WTC11 (cell line): Measurements from ENCODE around the gene KHDRBS1. TPM values are rescaled to one million over a fixed set of nuclear protein-coding genes. Genes with fewer than 3 reads are reported as not detected.

ENCODE experiments used
- ATAC-seq: fragments of 200-7000 bp; cut with Tn5 transposase; 2 replicates; pipeline ENCODE4 v1.10.0; 2021; ENCODE audit warnings: mild to moderate bottlenecking, moderate library complexity
- CTCF ChIA-PET: fragments of 300-600 bp; sonication (Branson Sonifier 250); formaldehyde crosslinking; loops from one replicate; lab custom pipeline; 2021; ENCODE audit warnings: antibody characterized with exemption; lab: Charles Lee
- POLR2A ChIA-PET: fragments of 350-600 bp; sonication (Branson Sonifier 250); formaldehyde crosslinking; loops from one replicate; lab custom pipeline; 2021; ENCODE audit warnings: antibody characterized with exemption; lab: Charles Lee
- DNase-seq: peaks from one replicate; pipeline ENCODE4 v3.0.0; 2021; ENCODE audit warnings: low spot score
- H3K27ac Mint-ChIP-seq: 2 replicates; pipeline ENCODE4 v1.8.0; 2021; ENCODE audit warnings: mixed read lengths
- H3K27me3 Mint-ChIP-seq: 2 replicates; pipeline ENCODE4 v1.8.0; 2021; ENCODE audit warnings: low read depth, mild to moderate bottlenecking, moderate library complexity, mixed read lengths
- H3K36me3 Mint-ChIP-seq: 2 replicates; pipeline ENCODE4 v1.8.0; 2021; ENCODE audit warnings: mixed read lengths
- H3K4me1 Mint-ChIP-seq: 2 replicates; pipeline ENCODE4 v1.8.0; 2022; ENCODE audit warnings: mixed read lengths
- H3K4me3 Mint-ChIP-seq: 2 replicates; pipeline ENCODE4 v1.8.0; 2021; ENCODE audit warnings: mild to moderate bottlenecking, moderate library complexity, mixed read lengths
- H3K9me3 Mint-ChIP-seq: 2 replicates; pipeline ENCODE4 v1.8.0; 2021; ENCODE audit warnings: mixed read lengths
- ATF1 ChIP-seq: sonication (generic); formaldehyde crosslinking; IDR thresholded peaks from 2 replicates; pipeline ENCODE4 v1.8.1; 2023; ENCODE audit warnings: mild to moderate bottlenecking, moderate library complexity, missing genetic modification reagents
- ELF4 ChIP-seq: sonication (generic); formaldehyde crosslinking; IDR thresholded peaks from 2 replicates; pipeline ENCODE4 v1.8.1; 2022; ENCODE audit warnings: low read depth, mild to moderate bottlenecking, moderate library complexity, missing genetic modification reagents
- ESRRA ChIP-seq: sonication (generic); formaldehyde crosslinking; IDR thresholded peaks from 2 replicates; pipeline ENCODE4 v1.8.1; 2022; ENCODE audit warnings: mild to moderate bottlenecking, missing genetic modification reagents, borderline replicate concordance
- FOXJ3 ChIP-seq: sonication (generic); formaldehyde crosslinking; IDR thresholded peaks from 2 replicates; pipeline ENCODE4 v1.9.0; 2021; ENCODE audit warnings: missing genetic modification reagents, mild to moderate bottlenecking, borderline replicate concordance
- GABPB1 ChIP-seq: sonication (generic); formaldehyde crosslinking; IDR thresholded peaks from 2 replicates; pipeline ENCODE4 v1.8.1; 2023; ENCODE audit warnings: mild to moderate bottlenecking, missing genetic modification reagents
- GRHL2 ChIP-seq: fragments of 250-450 bp; sonication (Bioruptor Pico); IDR thresholded peaks from 2 replicates; pipeline ENCODE4 v1.8.0; 2022; ENCODE audit warnings: mild to moderate bottlenecking, moderate library complexity; ENCODE audit not compliant: insufficient replicate concordance, severe bottlenecking
- MXD4 ChIP-seq: fragments of 250-450 bp; sonication (Bioruptor Pico); IDR thresholded peaks from 2 replicates; pipeline ENCODE4 v1.8.0; 2021; ENCODE audit warnings: mild to moderate bottlenecking, moderate library complexity, borderline replicate concordance
- SMAD3 ChIP-seq: sonication (generic); formaldehyde crosslinking; IDR thresholded peaks from 2 replicates; pipeline ENCODE4 v1.8.0; 2022; ENCODE audit warnings: missing genetic modification reagents, mild to moderate bottlenecking, borderline replicate concordance
- ZBTB21 ChIP-seq: sonication (generic); formaldehyde crosslinking; IDR thresholded peaks from 2 replicates; pipeline ENCODE4 v1.8.1; 2023; ENCODE audit warnings: mild to moderate bottlenecking, missing genetic modification reagents, borderline replicate concordance
- ZNF219 ChIP-seq: sonication (generic); formaldehyde crosslinking; IDR thresholded peaks from 2 replicates; pipeline ENCODE4 v1.8.0; 2023; ENCODE audit warnings: missing genetic modification reagents, mild to moderate bottlenecking, borderline replicate concordance
- ZNF232 ChIP-seq: sonication (generic); formaldehyde crosslinking; IDR thresholded peaks from 2 replicates; pipeline ENCODE4 v1.8.0; 2022; ENCODE audit warnings: mild to moderate bottlenecking, missing genetic modification reagents
- total RNA-seq: library from RNA; stranded (reverse); gene quantifications from 3 replicates; pipeline ENCODE4 v1.2.3, GENCODE V29; 2021
- TF ChIP-seq, protein P1 (sequence below): sonication (generic); formaldehyde crosslinking; IDR thresholded peaks from 2 replicates; pipeline ENCODE4 v1.8.1; 2023; ENCODE audit warnings: mild to moderate bottlenecking, missing genetic modification reagents
- TF ChIP-seq, protein P2 (sequence below): sonication (generic); formaldehyde crosslinking; IDR thresholded peaks from 2 replicates; pipeline ENCODE4 v1.8.1; 2023; ENCODE audit warnings: mild to moderate bottlenecking, moderate library complexity, missing genetic modification reagents
- TF ChIP-seq, protein P3 (sequence below): sonication (generic); formaldehyde crosslinking; IDR thresholded peaks from 2 replicates; pipeline ENCODE4 v1.8.0; 2022; ENCODE audit warnings: mild to moderate bottlenecking, missing genetic modification reagents
- TF ChIP-seq, protein P4 (sequence below): fragments of 250-450 bp; sonication (Bioruptor Pico); conservative IDR thresholded peaks from 2 replicates; pipeline ENCODE4 v1.9.0; 2021; ENCODE audit warnings: mild to moderate bottlenecking
- TF ChIP-seq, protein P5 (sequence below): sonication (generic); formaldehyde crosslinking; IDR thresholded peaks from 2 replicates; pipeline ENCODE4 v1.8.1; 2023; ENCODE audit warnings: mild to moderate bottlenecking, missing genetic modification reagents
- TF ChIP-seq, protein P6 (sequence below): fragments of 250-450 bp; sonication (Bioruptor Pico); IDR thresholded peaks from 2 replicates; pipeline ENCODE4 v2.1.2; 2022; ENCODE audit warnings: mild to moderate bottlenecking, moderate library complexity
- TF ChIP-seq, protein P7 (sequence below): fragments of 250-450 bp; sonication (Bioruptor Pico); IDR thresholded peaks from 2 replicates; pipeline ENCODE4 v1.9.0; 2021; ENCODE audit warnings: moderate library complexity, mild to moderate bottlenecking, inconsistent platforms, borderline replicate concordance
- TF ChIP-seq, protein P8 (sequence below): sonication (generic); formaldehyde crosslinking; IDR thresholded peaks from 2 replicates; pipeline ENCODE4 v1.8.1; 2022; ENCODE audit warnings: low read depth, missing genetic modification reagents, borderline replicate concordance
- TF ChIP-seq, protein P9 (sequence below): sonication (generic); formaldehyde crosslinking; IDR thresholded peaks from 2 replicates; pipeline ENCODE4 v1.8.0; 2023; ENCODE audit warnings: missing genetic modification reagents

KHDRBS1 gene
- total RNA-seq, 1 experiment from 2014 or later = 264 TPM

DNA sequence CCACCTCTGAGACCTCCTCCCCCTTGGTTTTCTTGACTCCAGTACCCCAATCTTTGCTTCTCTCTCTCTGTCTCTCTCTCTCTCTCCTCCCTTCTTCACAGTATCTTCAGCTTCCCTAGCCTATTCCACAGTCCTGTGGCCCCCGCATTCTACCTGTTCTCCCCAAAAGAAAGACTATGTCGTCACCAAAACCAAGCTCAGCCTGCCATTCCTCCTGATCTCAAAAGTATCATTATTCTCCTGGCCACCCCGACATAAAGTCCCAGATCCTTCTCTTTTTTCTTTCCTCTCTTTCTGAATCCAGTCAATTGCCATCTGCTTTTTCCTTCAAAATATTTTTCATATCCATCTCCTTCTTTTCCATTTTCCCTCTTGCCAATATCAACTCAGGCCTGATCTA is 23.7 kb upstream of the KHDRBS1 start (continued):
- TF ChIP-seq, protein P1, sequence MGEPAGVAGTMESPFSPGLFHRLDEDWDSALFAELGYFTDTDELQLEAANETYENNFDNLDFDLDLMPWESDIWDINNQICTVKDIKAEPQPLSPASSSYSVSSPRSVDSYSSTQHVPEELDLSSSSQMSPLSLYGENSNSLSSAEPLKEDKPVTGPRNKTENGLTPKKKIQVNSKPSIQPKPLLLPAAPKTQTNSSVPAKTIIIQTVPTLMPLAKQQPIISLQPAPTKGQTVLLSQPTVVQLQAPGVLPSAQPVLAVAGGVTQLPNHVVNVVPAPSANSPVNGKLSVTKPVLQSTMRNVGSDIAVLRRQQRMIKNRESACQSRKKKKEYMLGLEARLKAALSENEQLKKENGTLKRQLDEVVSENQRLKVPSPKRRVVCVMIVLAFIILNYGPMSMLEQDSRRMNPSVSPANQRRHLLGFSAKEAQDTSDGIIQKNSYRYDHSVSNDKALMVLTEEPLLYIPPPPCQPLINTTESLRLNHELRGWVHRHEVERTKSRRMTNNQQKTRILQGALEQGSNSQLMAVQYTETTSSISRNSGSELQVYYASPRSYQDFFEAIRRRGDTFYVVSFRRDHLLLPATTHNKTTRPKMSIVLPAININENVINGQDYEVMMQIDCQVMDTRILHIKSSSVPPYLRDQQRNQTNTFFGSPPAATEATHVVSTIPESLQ (CRISPR knock-in tag) = no peak
- TF ChIP-seq, protein P2, sequence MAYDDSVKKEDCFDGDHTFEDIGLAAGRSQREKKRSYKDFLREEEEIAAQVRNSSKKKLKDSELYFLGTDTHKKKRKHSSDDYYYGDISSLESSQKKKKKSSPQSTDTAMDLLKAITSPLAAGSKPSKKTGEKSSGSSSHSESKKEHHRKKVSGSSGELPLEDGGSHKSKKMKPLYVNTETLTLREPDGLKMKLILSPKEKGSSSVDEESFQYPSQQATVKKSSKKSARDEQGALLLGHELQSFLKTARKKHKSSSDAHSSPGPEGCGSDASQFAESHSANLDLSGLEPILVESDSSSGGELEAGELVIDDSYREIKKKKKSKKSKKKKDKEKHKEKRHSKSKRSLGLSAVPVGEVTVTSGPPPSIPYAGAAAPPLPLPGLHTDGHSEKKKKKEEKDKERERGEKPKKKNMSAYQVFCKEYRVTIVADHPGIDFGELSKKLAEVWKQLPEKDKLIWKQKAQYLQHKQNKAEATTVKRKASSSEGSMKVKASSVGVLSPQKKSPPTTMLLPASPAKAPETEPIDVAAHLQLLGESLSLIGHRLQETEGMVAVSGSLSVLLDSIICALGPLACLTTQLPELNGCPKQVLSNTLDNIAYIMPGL = no peak
- TF ChIP-seq GABPB1 (CRISPR knock-in tag) = no peak
- no peak for TF ChIP-seq ZNF232
- no peak for TF ChIP-seq ZBTB21
- TF ChIP-seq, protein P3, sequence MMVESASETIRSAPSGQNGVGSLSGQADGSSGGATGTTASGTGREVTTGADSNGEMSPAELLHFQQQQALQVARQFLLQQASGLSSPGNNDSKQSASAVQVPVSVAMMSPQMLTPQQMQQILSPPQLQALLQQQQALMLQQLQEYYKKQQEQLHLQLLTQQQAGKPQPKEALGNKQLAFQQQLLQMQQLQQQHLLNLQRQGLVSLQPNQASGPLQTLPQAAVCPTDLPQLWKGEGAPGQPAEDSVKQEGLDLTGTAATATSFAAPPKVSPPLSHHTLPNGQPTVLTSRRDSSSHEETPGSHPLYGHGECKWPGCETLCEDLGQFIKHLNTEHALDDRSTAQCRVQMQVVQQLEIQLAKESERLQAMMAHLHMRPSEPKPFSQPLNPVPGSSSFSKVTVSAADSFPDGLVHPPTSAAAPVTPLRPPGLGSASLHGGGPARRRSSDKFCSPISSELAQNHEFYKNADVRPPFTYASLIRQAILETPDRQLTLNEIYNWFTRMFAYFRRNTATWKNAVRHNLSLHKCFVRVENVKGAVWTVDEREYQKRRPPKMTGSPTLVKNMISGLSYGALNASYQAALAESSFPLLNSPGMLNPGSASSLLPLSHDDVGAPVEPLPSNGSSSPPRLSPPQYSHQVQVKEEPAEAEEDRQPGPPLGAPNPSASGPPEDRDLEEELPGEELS (CRISPR knock-in tag) = no peak
- no peak for TF ChIP-seq ELF4 (CRISPR knock-in tag)
- TF ChIP-seq, protein P4, sequence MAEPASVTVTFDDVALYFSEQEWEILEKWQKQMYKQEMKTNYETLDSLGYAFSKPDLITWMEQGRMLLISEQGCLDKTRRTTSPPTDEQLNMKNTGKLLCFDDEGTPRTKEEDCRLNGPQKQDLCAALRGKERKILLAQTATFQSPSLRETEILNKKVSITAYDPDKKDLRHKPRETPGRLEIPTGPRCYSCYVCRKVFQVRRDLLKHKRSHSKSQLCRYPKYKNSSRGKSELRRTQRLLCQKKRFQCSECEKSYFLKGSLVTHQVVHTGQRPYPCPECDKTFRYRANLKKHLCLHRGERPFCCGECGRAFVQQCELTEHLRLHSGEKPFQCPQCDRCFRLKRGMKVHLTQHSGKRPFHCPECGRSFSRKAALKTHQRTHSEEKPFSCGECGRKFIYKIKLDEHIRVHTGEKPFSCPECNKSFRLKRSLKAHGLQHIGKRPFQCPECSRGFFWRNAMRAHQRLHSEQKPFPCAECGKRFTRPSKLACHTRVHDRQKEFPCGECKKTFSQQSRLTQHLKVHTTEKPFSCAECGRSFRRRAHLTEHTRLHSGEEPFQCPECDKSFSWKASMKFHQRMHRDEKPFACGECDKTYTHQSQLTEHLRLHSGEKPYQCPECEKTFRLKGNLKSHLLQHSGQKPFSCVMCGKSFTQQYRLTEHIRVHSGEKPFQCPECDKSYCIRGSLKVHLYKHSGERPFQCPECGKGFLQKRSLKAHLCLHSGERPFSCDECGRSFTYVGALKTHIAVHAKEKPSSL = no peak
- no peak for TF ChIP-seq FOXJ3 (CRISPR knock-in tag)
- TF ChIP-seq ZNF219 (CRISPR knock-in tag) = no peak
- TF ChIP-seq, protein P5, sequence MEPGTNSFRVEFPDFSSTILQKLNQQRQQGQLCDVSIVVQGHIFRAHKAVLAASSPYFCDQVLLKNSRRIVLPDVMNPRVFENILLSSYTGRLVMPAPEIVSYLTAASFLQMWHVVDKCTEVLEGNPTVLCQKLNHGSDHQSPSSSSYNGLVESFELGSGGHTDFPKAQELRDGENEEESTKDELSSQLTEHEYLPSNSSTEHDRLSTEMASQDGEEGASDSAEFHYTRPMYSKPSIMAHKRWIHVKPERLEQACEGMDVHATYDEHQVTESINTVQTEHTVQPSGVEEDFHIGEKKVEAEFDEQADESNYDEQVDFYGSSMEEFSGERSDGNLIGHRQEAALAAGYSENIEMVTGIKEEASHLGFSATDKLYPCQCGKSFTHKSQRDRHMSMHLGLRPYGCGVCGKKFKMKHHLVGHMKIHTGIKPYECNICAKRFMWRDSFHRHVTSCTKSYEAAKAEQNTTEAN (CRISPR knock-in tag) = no peak
- TF ChIP-seq, protein P6, sequence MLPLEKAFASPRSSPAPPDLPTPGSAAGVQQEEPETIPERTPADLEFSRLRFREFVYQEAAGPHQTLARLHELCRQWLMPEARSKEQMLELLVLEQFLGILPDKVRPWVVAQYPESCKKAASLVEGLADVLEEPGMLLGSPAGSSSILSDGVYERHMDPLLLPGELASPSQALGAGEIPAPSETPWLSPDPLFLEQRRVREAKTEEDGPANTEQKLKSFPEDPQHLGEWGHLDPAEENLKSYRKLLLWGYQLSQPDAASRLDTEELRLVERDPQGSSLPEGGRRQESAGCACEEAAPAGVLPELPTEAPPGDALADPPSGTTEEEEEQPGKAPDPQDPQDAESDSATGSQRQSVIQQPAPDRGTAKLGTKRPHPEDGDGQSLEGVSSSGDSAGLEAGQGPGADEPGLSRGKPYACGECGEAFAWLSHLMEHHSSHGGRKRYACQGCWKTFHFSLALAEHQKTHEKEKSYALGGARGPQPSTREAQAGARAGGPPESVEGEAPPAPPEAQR (CRISPR knock-in tag) = no peak
- TF ChIP-seq GRHL2 (CRISPR knock-in tag) = no peak
- TF ChIP-seq, all 79 proteins: peak for 0

DNA sequence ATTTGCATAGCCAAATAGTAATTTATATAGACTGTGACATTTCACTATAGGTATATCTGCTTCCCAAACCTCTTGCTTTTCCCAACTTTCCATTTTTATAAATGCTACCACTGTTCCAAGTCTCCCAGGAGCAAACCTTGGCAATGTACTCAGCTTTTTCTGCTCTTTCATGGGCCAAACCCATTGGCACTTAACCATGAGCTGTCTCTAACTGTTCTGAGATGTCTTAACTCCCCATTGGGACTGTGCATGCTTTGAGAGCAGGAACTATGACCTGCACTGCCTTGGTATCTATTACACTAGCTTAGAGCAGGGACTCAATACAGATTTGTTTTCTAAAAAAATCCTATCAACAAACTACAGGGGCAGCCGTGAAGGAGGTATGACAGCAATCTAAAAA is 22.5 kb upstream of the KHDRBS1 start:
- CTCF ChIA-PET = interaction anchor here (1.2 to 1.5 kb wide), 3 partner anchors 12 to 202 kb away, joined by 4 to 5 read pairs (median 5); no protein-coding TSS in a partner anchor
- H3K4me1 Mint-ChIP-seq = peaks cover 12% of the 10 kb centered on the region
- H3K4me3 Mint-ChIP-seq = no peak overlapping the region
- no peak for ATAC-seq
- POLR2A ChIA-PET = interaction anchor here (0.9 to 1.1 kb wide), 2 partner anchors 55 to 150 kb away, joined by 3 read pairs; no protein-coding TSS in a partner anchor
- DNase-seq = no peak
- no peaks in the 10 kb centered on the region for H3K27me3 Mint-ChIP-seq
- no peaks in the 10 kb centered on the region for H3K9me3 Mint-ChIP-seq
- no peak overlapping the region for H3K27ac Mint-ChIP-seq
- H3K36me3 Mint-ChIP-seq = no peaks in the 10 kb centered on the region
- TF ChIP-seq ZNF219 (CRISPR knock-in tag) (no peak), ESRRA (CRISPR knock-in tag) (no peak), SMAD3 (CRISPR knock-in tag) (no peak), ATF1 (no peak), FOXJ3 (CRISPR knock-in tag) (no peak), MXD4 (CRISPR knock-in tag) (no peak)
- TF ChIP-seq, protein P7, sequence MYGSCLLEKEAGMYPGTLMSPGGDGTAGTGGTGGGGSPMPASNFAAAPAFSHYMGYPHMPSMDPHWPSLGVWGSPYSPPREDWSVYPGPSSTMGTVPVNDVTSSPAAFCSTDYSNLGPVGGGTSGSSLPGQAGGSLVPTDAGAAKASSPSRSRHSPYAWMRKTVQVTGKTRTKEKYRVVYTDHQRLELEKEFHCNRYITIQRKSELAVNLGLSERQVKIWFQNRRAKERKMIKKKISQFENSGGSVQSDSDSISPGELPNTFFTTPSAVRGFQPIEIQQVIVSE (CRISPR knock-in tag) = no peak
- TF ChIP-seq, protein P8, sequence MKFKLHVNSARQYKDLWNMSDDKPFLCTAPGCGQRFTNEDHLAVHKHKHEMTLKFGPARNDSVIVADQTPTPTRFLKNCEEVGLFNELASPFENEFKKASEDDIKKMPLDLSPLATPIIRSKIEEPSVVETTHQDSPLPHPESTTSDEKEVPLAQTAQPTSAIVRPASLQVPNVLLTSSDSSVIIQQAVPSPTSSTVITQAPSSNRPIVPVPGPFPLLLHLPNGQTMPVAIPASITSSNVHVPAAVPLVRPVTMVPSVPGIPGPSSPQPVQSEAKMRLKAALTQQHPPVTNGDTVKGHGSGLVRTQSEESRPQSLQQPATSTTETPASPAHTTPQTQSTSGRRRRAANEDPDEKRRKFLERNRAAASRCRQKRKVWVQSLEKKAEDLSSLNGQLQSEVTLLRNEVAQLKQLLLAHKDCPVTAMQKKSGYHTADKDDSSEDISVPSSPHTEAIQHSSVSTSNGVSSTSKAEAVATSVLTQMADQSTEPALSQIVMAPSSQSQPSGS (CRISPR knock-in tag) = no peak
- TF ChIP-seq, protein P9, sequence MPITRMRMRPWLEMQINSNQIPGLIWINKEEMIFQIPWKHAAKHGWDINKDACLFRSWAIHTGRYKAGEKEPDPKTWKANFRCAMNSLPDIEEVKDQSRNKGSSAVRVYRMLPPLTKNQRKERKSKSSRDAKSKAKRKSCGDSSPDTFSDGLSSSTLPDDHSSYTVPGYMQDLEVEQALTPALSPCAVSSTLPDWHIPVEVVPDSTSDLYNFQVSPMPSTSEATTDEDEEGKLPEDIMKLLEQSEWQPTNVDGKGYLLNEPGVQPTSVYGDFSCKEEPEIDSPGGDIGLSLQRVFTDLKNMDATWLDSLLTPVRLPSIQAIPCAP (CRISPR knock-in tag) = no peak
